Stimulated activated memory B cell treated with anti-CD40 and anti-IgM and Interleukin-4, amounts not matched to agents 10 μg/mL and 1 μg/mL and 100 μg/mL, for 72 hours (primary cell): ENCODE measurements around the gene STMN3.
"Not testable (repeated sequence)": the region's sequence is repeated elsewhere in the genome, so short reads cannot be mapped to it uniquely, and the experiment has no call there.

Source experiments
- ATAC-seq: fragments of 150-1000 bp; cut with Tn5 transposase; 2 replicates; pipeline ENCODE4 v1.10.0; 2021
- H3K27ac Mint-ChIP-seq: one replicate; pipeline ENCODE4 v1.8.0; 2022; ENCODE audit warnings: mild to moderate bottlenecking, mixed read lengths
- H3K27me3 Mint-ChIP-seq: one replicate; pipeline ENCODE4 v1.8.0; 2022; ENCODE audit warnings: mixed read lengths
- H3K36me3 Mint-ChIP-seq: one replicate; pipeline ENCODE4 v1.8.0; 2022; ENCODE audit warnings: mixed read lengths
- H3K4me1 Mint-ChIP-seq: one replicate; pipeline ENCODE4 v1.8.0; 2022; ENCODE audit warnings: mixed read lengths
- H3K4me3 Mint-ChIP-seq: one replicate; pipeline ENCODE4 v1.8.0; 2022; ENCODE audit warnings: mild to moderate bottlenecking, moderate library complexity, mixed read lengths
- H3K9me3 Mint-ChIP-seq: one replicate; pipeline ENCODE4 v1.8.0; 2022; ENCODE audit warnings: mixed read lengths

The STMN3 gene

DNA sequence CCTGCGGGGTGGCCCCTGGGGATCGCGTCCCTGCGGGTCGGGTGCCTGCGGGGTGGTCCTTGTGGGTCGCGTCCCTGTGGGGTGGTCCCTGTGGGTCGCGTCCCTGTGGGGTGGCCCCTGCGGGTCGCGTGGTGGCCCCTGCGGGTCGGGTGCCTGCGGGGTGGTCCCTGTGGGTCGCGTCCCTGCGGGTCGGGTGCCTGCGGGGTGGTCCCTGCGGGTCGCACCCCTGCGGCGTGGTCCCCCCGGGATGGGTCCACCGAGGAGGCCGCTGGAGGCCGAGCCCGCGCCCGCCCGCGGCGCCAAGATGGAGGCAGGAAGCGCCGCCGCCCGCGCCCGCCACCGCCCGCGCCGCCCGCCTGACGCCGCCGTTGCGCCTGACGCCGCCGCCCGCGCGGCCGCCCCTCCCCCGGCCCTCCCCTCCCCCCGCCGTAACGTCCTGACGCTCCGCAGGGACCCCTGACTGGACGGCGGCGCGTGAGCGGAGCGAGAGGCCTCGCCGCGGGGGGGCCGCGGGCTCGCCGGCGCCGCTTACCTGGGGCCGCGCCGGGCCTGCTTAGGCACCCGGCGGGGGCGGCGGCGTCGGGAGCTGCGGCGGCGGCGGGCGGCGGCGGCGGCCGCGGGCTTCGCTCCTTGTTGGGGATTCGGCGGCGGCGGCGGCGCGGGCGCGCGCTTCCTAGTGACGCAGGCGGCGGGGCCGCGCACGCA is 26.6 kb downstream of the STMN3 start, which contains the start of gene GMEB2:
Gene GMEB2, minus strand, starts transcription at position 678 of the 705 bp plus-strand sequence. CDS start 7,704 bp downstream, outside the sequence.
- H3K36me3 Mint-ChIP-seq, result peaks cover 27% of the 10 kb centered on the region
- peak within 1 kb of the TSS; percentile 98 for H3K27ac Mint-ChIP-seq
- peaks cover 60% of the 10 kb centered on the region for H3K4me1 Mint-ChIP-seq
- no peaks in the 10 kb centered on the region for H3K9me3 Mint-ChIP-seq
- no peaks in the 10 kb centered on the region for H3K27me3 Mint-ChIP-seq
- peak within 1 kb of the TSS; percentile 99 for H3K4me3 Mint-ChIP-seq
- peak; percentile 75 for ATAC-seq

DNA sequence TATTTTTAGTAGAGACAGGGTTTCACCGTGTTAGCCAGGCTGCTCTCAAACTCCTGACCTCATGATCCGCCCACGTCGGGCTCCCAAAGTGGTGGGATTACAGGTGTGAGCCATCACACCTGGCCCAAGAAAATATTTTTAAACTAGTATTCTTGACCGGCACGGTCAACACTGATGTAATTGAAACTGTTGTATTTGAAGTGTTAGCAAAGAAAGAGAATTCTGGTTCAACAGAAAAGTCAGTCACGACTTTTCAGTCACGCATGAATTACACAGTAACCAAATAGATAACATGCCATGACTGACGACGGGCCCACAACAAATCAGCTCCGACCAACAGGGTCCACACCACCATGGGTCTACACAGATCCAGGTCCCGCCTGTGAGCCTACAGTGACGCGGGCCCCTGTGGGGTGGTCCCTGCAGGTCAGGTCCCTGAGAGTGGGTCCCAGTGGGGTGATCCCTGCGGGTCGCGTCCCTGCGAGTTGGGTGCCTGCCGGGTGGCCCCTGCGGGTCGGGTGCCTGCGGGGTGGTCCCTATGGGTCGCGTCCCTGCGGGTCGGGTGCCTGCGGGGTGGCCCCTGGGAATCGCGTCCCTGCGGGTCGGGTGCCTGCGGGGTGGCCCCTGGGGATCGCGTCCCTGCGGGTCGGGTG is 27.3 kb downstream of the STMN3 start:
- Mint-ChIP-seq H3K27me3 (no peaks in the 10 kb centered on the region), H3K36me3 (peaks cover 29% of the 10 kb centered on the region), H3K4me3 (peak overlapping the region; percentile 78), H3K9me3 (no peaks in the 10 kb centered on the region), H3K27ac (peak overlapping the region; percentile 98), H3K4me1 (peaks cover 57% of the 10 kb centered on the region)
- ATAC-seq, result peak; percentile 67

DNA sequence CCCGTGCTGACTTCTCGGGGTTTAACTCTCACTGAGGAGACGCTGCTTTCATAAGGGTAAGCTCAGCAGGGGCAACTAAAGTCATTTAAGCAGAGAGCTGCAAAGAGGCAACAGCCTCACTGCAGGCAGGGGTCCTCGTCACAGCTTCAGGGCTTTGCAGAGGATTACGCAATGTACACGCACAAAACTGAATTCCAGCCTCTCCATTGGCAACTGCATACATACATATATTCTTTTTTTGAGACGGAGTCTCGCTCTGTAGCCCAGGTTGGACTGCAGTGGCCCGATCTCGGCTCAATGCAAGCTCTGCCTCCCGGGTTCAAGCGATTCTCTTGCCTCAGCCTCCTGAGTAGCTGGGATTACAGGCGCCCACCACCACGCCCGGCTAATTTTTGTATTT is 28.7 kb downstream of the STMN3 start:
- Mint-ChIP-seq H3K36me3 (peaks cover 26% of the 10 kb centered on the region), H3K4me1 (peaks cover 59% of the 10 kb centered on the region), H3K9me3 (no peaks in the 10 kb centered on the region), H3K4me3 (no peak overlapping the region), H3K27ac (no peak overlapping the region), H3K27me3 (no peaks in the 10 kb centered on the region)
- ATAC-seq, result no peak

DNA sequence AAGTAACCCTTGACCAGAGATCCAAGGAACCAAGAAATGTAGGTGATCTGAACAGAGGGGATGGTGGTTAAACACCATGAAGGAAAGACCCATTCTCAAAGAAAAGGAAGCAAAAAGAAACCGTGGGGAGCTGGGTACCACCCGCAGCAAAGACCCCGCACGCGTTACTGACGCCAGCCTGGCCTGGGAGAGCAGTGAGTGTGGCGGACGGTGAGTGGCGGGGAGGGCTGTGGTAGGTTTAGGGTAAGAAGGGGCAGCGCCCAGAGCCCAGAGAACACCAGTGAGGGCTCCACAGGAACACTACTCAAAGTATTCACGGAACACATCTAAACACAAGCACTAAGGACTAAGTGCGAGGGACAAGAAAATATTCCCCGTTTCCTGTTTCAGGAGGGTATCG is 30.5 kb downstream of the STMN3 start:
- no peak for ATAC-seq
- peaks cover 50% of the 10 kb centered on the region for H3K4me1 Mint-ChIP-seq
- peak overlapping the region; percentile 36 for H3K27ac Mint-ChIP-seq
- H3K9me3 Mint-ChIP-seq, result no peaks in the 10 kb centered on the region
- peaks cover 23% of the 10 kb centered on the region for H3K36me3 Mint-ChIP-seq
- no peaks in the 10 kb centered on the region for H3K27me3 Mint-ChIP-seq
- no peak overlapping the region for H3K4me3 Mint-ChIP-seq

DNA sequence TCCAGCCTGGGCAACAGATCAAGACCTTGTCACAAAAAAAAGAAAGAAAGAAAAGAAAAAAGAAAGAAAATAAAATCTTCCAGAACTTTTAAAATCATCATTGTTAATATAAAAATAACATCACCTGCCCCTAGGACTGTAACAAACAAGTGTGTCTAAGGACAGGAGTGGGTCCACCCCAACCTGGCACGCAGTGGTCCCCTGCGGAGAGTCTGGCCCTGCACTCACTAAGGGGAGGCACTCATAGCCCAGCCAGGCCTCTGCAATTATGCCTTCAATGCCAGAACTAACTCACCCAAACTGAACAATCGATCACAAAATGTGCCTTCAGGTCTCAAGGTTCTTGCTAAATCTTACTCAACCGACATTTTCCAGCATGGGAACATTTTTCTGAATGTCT is 31.1 kb downstream of the STMN3 start:
- Mint-ChIP-seq H3K9me3 (no peaks in the 10 kb centered on the region), H3K4me1 (peaks cover 54% of the 10 kb centered on the region), H3K36me3 (peaks cover 26% of the 10 kb centered on the region), H3K27ac (peak overlapping the region; percentile 36), H3K27me3 (no peaks in the 10 kb centered on the region), H3K4me3 (no peak overlapping the region)
- ATAC-seq, result no peak

DNA sequence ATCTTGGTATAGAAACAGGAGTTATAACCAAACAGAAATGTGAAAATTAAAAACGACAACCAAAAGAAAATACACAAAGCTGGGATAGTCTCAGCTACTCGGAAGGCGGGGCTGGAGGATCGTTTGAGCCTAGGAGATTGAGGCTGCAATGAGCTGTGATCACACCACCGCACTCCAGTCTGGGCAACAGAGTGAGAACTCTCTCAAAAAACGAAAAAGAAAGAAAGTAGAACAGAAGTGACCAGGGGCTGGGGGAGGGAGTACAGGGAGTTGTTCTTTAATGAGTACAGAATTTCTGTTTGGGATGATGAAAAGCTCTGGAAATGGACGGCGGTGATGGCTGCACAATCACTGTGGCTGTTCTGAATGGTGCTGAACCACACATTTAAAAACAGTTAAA is 32.2 kb downstream of the STMN3 start:
- H3K27ac Mint-ChIP-seq, result peak overlapping the region; percentile 56
- ATAC-seq, result no peak
- no peaks in the 10 kb centered on the region for H3K9me3 Mint-ChIP-seq
- no peaks in the 10 kb centered on the region for H3K27me3 Mint-ChIP-seq
- H3K4me1 Mint-ChIP-seq, result peaks cover 59% of the 10 kb centered on the region
- no peak overlapping the region for H3K4me3 Mint-ChIP-seq
- peaks cover 38% of the 10 kb centered on the region for H3K36me3 Mint-ChIP-seq

DNA sequence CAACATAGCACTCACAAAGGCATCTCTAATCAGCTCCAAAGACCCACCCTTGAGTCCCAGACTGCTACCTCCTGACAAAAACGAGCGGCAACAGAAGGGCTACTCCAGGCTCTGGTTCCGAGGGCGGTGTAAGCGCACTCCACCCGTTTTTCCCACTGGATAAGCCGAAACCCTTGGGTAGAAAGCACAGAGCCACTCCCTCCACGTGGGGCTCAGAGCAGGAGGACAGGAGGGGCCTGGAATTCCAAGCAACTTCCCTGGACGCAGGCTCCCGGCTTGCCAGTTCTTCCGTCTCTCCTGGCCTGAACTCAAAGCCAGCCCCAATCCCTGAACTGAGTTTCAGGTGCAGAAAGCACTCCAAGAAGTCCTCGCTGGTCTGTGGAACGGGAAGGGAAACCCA is 33.7 kb downstream of the STMN3 start:
- H3K36me3 Mint-ChIP-seq, result peaks cover 50% of the 10 kb centered on the region
- no peaks in the 10 kb centered on the region for H3K27me3 Mint-ChIP-seq
- no peak overlapping the region for H3K4me3 Mint-ChIP-seq
- no peak for ATAC-seq
- peak overlapping the region; percentile 56 for H3K27ac Mint-ChIP-seq
- no peaks in the 10 kb centered on the region for H3K9me3 Mint-ChIP-seq
- H3K4me1 Mint-ChIP-seq, result peaks cover 44% of the 10 kb centered on the region

DNA sequence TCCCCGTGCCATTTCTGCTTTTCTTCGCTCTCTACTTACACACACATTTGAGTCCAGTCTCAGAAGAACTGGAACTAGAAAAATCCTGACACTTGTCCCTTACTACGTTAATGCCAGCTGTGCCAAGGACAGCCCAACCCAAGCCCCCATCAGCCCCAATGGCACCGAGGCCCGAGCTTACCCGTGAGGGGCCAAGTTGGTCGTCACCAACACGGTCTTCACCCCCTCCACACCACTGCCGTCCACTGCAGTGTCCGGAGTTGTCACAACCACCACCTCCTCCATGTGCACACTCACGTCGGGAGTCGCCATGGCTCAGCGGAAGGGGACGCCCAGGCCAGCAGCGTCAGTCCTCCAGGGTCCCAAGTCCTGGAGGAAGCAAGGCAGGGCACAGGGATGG is 34.1 kb downstream of the STMN3 start:
- ATAC-seq, result no peak
- Mint-ChIP-seq H3K27ac (peak overlapping the region; percentile 56), H3K27me3 (no peaks in the 10 kb centered on the region), H3K4me3 (peak overlapping the region; percentile 41), H3K9me3 (no peaks in the 10 kb centered on the region), H3K36me3 (peaks cover 55% of the 10 kb centered on the region), H3K4me1 (peaks cover 42% of the 10 kb centered on the region)

DNA sequence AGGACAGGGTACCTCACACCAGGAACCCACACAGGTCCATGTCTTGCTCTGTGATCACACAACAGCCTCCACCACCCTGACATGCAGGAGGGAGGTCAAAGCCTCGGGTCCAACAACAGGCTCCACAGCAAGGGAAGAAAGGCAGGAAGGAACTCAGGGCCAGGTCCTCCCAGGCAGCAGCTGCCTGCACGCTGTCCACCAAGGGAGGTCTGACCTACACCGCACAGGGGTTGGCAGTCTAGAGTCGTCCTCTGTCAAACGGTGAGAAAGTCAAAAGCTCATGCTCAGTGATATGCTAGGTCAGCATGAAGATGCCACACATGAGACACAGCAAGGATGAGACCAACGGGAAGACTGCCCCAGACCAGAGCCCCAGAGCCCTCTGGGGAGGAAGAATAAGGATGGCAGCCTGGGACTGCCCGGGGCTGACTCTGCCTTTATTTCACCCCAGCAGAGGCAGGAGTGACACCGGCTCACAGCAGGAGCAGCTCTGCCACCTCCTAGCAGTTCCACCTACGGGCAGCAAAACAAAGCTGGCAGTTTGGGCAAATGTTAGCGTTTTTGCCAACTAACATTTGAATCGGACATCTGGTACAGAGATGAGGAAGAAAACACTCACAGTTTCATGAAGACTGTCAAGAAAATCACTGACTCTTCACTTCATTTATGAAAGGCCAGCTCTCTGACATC is 34.8 kb downstream of the STMN3 start:
- Mint-ChIP-seq H3K27me3 (no peaks in the 10 kb centered on the region), H3K36me3 (peaks cover 61% of the 10 kb centered on the region), H3K4me3 (no peak overlapping the region), H3K9me3 (no peaks in the 10 kb centered on the region), H3K27ac (no peak overlapping the region), H3K4me1 (peaks cover 42% of the 10 kb centered on the region)
- no peak for ATAC-seq

DNA sequence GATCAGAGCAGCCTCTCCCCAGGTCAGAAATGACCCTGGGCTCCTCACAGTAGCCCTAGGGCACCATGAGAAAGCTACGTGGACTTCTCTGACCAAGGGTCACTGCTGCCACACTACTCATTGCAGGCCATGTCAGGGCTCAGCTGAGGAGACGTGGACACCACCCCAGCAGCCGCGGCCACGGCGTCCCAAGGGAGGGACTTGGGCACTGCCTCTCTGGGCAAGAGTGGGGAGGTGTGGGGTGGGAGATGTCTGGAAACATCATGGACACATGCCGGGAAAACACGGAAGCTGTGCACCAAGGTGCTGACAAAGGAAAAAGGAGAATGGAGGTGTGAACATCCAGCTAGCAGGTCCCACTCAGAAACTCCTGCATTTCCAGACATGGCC is 35.4 kb downstream of the STMN3 start:
- Mint-ChIP-seq H3K9me3 (no peaks in the 10 kb centered on the region), H3K4me1 (peaks cover 41% of the 10 kb centered on the region), H3K27ac (peak overlapping the region; percentile 73), H3K27me3 (no peaks in the 10 kb centered on the region), H3K36me3 (peaks cover 63% of the 10 kb centered on the region), H3K4me3 (no peak overlapping the region)
- ATAC-seq, result no peak

DNA sequence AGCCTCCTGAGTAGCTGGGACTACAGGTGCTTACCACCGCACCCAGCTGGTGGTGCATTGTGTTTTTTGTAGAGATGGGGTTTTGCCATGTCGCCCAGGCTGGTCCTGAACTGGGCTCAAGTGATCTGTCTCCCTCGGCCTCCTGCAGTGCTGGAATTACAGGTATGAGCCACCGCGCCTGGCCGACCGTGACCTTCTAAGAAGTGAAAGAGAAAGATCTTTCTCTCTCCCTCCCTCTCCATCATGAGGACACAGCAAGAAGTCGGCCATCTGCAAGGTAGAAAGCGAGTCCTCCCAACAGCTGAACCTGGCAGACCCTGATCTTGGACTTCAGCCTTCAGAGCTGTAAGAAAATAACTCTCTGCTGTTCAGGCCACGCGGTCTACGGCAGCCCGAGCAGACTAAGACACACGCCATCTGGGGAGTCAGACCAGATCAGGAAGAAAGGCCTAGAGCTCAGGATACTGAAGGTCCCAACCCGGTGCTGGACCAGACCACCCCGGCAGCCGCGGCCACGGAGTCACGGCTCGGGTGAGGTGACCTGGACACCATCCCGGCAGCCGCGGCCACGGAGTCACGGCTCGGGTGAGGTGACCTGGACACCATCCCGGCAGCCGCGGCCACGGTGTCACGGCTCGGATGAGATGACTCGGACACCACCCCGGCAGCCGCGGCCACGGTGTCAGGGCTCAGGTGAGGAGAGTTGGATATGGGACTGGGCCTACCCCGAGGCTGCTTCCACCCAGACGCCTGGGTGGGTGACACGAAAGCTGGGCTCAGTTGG is 35.9 kb downstream of the STMN3 start:
- Mint-ChIP-seq H3K36me3 (peaks cover 63% of the 10 kb centered on the region), H3K9me3 (no peaks in the 10 kb centered on the region)
- peak; percentile 41 for ATAC-seq

DNA sequence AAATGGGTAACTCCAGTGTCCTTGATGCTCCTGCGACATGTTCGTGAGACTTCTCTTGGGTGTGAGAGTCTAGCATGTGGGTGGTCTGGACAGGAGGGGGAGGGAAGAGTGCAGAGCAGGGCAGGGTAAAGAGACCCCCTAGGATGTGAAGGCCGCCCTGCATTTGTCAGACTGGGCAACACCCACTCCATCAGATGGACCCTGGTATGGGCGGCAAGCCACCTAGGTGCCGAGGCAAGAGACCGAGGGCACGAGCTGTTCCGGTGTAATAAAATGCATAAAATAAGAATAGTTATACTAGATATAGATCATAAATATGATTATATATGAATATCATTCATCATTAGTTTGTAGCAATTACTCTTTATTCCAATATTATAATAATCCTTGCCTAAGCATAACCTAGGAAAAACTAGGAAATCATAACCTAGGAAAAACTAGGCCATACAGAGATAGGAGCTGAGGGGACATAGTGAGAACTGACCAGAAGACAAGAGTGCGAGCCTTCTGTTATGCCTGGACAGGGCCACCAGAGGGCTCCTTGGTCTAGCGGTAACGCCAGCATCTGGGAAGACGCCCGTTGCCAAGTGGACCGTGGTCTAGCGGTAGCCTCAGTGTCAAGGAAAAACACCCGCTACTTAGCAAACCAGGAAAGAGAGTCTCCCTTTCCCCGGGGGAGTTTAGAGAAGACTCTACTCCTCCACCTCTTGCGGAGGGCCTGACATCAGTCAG is 39.2 kb downstream of the STMN3 start:
- H3K27me3 Mint-ChIP-seq, H3K9me3 Mint-ChIP-seq, ATAC-seq, H3K4me3 Mint-ChIP-seq: not testable (repeated sequence)
- peaks cover 17% of the 10 kb centered on the region for H3K4me1 Mint-ChIP-seq
- H3K36me3 Mint-ChIP-seq, result peaks cover 62% of the 10 kb centered on the region
- peak overlapping the region; percentile 40 for H3K27ac Mint-ChIP-seq

More for the DNA sequence above, 35.9 kb downstream of the STMN3 start:
- Mint-ChIP-seq H3K4me3 (no peak overlapping the region), H3K27ac (peak overlapping the region; percentile 73), H3K4me1 (peaks cover 35% of the 10 kb centered on the region), H3K27me3 (no peaks in the 10 kb centered on the region)

DNA sequence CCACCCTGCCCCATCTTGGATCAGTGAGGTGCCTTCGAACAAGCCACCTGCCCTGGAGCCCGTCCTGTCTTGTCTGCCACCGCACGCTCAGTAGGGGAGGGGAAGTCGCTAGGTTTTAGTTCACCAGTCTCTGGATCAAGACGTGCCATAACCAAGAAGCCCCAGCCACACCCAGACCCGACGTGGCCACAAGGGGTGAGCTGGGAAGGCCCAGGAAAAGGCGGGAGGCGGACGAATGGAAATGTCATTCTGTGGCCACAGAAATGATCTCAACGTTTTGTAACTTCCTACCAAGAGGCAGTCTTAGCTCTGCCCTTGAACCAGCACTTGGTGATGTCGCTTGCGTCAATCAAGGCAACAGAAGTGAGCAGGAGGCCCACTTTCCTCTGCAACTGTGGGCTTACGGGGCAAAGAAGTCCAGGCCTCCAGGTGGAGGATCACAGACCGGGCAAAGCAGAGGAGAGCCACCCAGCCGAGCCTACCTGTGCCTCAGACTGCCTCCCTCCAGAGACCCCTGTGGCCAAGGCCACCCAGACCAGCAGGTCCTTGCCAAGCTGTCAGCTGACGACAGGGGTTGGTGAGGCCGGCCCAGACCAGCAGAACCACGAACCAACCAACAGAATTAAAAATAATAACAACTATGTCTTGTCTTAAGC is 40.8 kb downstream of the STMN3 start:
- no peak for ATAC-seq
- Mint-ChIP-seq H3K4me1 (peaks cover 14% of the 10 kb centered on the region), H3K36me3 (peaks cover 58% of the 10 kb centered on the region), H3K9me3 (no peaks in the 10 kb centered on the region), H3K4me3 (no peak overlapping the region), H3K27ac (no peak overlapping the region), H3K27me3 (no peaks in the 10 kb centered on the region)

DNA sequence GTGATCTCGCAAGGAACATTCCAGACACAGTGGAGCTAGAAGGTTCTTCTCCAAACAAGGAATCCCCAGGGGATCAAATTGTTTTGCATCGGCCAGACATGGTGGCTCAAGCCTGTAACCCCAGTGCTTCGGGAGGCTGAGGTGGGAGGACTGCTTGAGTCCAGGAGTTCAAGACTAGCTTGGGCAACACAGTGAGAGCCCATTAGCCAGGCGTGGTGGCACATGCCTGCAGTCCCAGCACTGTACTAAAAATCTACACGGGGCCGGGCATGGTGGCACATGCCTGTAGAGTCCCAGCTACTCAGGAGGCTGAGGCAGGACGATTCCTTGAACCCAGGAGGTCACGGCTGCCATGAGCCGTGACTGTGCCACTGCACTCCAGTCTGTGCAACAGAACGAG is 41.6 kb downstream of the STMN3 start:
- Mint-ChIP-seq H3K36me3 (peaks cover 50% of the 10 kb centered on the region), H3K27me3 (no peaks in the 10 kb centered on the region), H3K4me3 (no peak overlapping the region), H3K27ac (no peak overlapping the region), H3K9me3 (no peaks in the 10 kb centered on the region), H3K4me1 (peaks cover 11% of the 10 kb centered on the region)
- no peak for ATAC-seq
